OCI-LY3 (cell line): ENCODE measurements around the gene SCAMP5.

Experiments
- EZH2phosphoT487 ChIP-seq: fragments of 200-600 bp; shearing (Covaris generic); IDR thresholded peaks from 2 replicates; pipeline ENCODE4 v1.6.1; 2018; ENCODE audit warnings: antibody characterized with exemption, mixed run types, low read depth
- TF ChIP-seq, protein P1 (sequence below): fragments of 200-600, 300-600 bp; sonication (generic); IDR thresholded peaks from 2 replicates; pipeline ENCODE4 v1.5.1; 2014; ENCODE audit warnings: antibody characterized with exemption, low read length, low read depth

DNA sequence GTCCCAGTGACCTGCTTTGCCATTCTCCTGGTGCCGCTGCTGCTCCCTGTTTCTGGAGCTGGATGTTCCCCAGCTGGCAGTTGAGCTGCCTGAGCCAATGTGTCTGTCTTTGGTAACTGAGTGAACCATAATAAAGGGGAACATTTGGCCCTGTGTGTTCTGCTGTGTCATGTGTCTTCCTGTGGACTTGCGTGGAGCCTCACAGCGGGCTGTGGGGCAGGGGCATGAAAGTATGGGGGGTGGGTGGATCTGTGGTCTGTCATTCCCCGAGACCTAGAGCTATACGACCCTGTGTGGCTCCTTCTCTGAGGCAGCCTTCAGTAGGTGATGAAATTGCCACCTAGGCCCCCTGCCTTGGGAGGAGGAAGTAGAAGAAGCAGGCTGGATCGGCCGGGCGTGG, 26.0 kb downstream of the SCAMP5 start:
- TF ChIP-seq, protein P1, sequence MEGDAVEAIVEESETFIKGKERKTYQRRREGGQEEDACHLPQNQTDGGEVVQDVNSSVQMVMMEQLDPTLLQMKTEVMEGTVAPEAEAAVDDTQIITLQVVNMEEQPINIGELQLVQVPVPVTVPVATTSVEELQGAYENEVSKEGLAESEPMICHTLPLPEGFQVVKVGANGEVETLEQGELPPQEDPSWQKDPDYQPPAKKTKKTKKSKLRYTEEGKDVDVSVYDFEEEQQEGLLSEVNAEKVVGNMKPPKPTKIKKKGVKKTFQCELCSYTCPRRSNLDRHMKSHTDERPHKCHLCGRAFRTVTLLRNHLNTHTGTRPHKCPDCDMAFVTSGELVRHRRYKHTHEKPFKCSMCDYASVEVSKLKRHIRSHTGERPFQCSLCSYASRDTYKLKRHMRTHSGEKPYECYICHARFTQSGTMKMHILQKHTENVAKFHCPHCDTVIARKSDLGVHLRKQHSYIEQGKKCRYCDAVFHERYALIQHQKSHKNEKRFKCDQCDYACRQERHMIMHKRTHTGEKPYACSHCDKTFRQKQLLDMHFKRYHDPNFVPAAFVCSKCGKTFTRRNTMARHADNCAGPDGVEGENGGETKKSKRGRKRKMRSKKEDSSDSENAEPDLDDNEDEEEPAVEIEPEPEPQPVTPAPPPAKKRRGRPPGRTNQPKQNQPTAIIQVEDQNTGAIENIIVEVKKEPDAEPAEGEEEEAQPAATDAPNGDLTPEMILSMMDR, result no peak
- TF ChIP-seq EZH2phosphoT487, result no peak
